Stimulated activated CD4-positive, alpha-beta T cell treated with anti-CD3 and anti-CD28 coated beads, Interleukin-4, amount 100 ng/mL, for 1 hour (primary cell): Measurements from ENCODE around the gene AIG1.

Experiments
- DNase-seq: peaks from one replicate; pipeline ENCODE4 v3.0.0-alpha.2; 2020

The AIG1 gene

DNA sequence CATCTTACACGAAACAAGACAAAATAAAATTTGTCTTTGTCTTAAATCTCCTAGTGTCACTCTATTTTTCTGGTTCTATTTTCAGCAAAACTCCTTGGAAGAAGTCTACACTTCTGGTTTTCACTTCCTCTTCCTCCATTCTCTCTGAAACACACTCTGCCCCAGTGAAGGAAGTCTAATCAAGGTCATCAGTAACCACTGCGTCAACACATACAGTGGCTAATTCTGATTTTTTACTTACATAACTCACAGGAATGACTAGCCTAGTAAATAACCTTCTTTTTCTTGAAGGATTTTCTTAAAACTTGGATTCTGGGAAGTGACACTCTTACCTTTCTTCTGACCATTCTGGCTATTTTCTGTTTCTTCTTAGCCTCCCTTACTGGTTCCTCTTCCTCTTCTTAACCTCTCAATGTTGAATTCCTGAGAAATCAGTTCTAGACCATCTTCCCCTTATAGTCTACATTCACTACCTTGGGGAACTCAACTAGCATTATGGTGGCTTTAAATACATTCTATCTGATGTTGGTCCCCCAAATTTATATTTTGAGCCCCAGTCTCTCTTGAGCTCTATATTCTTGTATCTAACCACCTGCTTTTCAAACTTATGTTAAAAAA, 37.5 kb downstream of the AIG1 start:
- DNase-seq: no peak

DNA sequence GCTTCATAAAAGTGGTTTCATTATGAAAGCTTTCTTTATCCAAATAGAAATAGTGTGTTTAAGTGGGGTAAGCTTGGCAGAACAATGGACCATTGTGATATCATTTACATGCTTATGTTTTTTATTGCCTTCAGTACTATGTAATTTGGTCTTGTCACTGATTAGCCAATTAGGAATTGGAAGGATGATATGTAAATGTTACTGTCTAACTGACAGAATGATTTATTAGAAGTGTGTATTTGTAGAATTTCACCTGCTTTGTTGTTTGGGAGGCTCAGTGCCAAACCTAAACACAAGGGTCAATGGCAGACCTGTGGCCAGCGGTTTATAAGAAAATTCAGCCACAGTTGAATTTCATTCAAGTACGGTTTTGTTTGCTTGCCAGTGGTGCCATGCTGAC, 39.0 kb downstream of the AIG1 start:
- no peak for DNase-seq

GRCh38 chr6:143100429-143100828, 39.7 kb downstream of the AIG1 start:
- no peak for DNase-seq

DNA sequence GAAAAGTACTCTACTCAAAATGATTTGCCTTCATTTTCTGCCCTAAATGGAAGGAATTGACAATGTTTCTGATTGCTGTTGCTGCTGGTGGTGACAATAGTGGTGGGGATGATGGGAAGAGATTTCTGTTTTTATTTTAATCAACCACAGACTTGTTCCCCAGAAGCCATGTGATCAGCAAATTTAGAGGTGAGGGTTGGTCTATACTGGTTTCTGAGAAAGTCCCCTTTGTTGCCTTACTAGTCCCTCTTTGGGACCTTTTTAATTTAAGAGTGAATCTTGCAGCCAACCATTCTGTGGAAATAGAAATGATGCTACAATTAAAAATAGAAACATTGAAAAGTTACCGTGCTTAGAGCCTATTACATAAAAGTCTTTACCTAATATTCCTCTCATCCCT, 43.2 kb downstream of the AIG1 start:
- no peak for DNase-seq

DNA sequence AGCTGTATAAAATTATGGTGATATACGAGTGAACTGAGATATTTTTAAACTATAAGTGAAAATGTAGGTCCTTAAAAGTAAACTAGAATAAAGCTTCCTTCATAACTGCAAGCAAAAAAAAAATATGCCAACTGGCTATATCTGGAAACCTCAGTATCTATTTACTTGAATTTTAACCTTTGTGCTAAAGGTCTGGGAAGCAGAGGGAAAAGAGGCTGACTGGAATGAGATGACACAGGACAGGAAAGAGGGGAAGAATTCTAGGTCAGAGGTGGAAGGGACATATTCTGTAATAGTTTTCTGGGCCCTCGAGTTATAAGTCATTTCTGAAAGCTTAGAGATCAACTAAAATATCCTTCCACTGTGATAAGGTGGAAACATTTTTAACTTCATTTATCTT, 46.8 kb downstream of the AIG1 start:
- no peak for DNase-seq

- no peak for DNase-seq
Measured at GRCh38 chr6:143107911-143108761, 47.4 kb downstream of the AIG1 start.

GRCh38 chr6:143109196-143109595, 48.5 kb downstream of the AIG1 start:
- DNase-seq: no peak

DNA sequence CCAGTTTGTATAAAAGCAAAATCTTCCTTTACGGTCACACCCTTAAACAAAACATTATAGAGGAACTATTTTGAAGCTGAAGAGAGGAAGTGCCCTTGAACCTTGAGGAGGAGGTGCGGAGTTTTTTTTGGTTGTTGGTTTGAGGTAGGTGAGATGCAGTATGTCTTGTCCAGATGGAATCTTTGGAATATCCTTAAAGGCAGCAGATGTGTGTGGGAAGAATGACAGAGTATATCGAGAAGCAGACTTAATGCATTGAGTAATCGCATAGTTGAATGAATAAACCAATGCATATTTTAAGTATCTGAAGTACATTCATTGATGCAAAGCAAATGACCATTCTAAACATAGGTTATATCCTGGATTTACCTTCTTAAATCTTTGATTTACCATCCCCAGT, 49.9 kb downstream of the AIG1 start:
- DNase-seq: no peak

DNA sequence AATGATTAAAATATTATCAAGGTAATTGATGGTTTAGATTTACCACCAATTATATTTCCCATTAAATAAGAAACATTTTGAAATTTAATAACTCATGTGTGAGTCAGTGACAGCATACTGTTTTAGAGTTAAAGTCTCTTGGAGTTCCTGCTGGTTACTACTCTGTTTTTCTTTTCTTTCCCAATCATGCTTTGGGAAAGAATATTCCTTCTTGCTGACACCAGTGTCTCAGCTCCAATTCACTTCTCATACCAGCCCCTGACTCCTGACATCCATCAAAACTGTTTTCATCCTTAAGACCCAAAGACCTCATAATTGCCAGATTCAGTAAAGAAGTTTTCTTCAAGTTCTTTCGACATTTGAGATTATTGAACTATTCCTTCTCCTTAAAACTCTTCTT, 50.3 kb downstream of the AIG1 start:
- no peak for DNase-seq

DNA sequence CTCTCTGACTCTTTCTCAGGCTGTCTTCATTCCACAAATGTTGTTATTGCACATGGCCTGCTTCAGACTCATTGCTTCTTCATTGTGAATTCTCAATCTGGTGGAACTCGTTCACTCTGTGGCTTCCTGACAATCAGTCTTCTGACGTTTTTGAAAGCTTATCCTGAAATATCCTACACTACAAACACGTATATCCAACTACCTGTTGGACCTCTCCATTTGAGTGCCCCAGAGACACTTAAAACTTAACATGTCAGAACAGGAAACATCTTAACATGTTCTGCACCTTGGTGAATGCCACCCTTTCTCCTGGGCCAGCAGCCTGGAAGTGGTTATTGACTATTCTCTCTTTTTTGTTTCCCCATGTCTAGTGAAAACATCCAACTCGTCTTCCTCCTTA, 50.8 kb downstream of the AIG1 start:
- no peak for DNase-seq

- DNase-seq: no peak
Measured at GRCh38 chr6:143112084-143112768, 51.5 kb downstream of the AIG1 start.

DNA sequence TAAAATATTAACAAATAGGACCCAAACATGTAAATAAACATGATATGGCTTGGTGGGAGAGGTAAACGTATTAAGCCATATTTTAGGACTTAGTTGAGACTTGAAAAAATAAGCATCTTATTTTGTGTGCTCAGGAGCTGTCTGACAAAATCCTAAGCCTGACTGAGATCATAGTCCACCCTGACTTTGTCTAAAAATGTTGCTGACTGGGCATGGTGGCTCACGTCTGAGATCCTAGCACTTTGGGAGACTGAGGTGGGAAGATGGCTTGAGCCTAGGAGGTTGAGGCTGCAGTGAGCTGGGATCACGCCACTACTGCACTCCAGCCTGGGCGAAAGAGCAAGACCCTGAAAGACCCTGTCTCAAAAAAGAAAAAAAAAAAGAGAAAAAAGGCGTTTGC, 52.1 kb downstream of the AIG1 start:
- DNase-seq: no peak

DNA sequence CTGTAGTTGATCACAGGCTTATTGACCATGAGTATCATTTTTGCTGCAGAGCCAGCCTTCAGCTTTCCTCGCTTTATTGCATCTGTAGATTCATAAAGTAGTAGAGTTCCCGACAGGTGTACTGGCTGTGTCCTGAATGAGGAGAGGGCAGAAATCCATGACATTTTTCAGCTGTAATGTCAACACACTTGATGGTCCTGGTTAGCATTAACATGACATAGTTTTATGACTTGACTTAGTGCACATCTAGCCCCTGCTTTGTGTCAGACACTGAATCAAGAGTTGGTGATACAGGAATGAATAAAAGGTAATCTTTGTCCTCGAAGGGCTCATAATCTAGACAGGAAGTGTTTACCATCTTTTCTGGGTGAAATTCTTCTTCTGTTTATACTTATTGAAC, 55.0 kb downstream of the AIG1 start:
- no peak for DNase-seq

GRCh38 chr6:143117108-143117507, 56.4 kb downstream of the AIG1 start:
- DNase-seq: no peak

DNA sequence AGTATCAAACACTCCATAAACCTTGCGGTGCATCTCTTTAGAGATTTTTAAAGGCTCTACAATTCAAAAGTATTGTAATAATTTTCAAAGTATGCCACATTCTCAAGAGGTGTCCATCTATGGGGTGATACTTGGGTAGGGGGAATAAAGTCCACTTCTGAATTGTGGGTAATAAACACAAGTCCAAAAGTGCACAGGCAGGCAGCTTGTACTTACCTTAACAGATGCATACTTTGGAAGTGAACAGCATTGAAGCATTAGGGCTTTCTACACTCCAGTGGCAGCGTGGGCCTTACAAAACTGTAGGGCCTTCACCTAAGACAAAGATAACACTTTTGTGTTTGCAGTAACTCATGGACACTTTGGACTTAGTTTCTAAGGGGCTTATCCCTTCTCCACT, 58.6 kb downstream of the AIG1 start:
- no peak for DNase-seq

- no peak for DNase-seq
Measured at GRCh38 chr6:143123081-143123480, 62.4 kb downstream of the AIG1 start.

DNA sequence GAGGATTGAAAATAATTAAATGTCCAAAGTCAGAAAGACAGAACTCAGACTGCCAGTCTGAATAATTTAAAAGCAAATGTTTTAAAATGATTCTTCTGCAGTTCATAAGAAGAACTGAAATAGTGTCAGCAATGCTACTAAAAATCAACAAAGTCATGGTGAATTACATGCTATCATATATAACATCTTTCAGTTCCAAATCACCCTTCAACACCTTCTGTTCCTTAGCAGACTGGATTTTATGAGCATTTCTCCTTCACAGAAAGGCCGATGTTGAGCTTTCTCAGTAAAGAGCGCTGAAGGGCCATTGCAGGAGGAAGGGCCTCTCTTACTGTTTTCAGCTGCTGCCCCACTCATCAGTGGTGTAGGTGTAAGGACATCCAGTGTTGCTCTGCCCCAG, 63.3 kb downstream of the AIG1 start:
- DNase-seq: no peak

DNA sequence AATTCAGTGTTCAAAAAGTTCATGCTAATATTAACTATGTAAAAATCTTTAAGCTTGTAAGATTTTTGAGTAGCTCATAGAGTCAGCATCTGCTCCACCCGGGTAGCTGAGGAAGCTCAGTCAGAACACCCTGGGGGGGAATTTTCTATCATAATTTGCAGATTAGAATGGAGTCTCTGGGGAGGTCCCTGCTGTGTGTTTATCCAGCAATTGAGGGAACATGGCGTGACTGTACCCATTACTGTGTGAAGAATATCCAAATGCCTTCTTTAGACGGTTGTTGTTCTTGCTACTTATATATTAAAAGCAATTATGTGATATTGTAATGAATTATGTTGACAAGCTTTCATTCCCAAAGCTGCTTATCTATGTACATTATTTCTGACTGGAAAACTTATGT, 64.8 kb downstream of the AIG1 start:
- no peak for DNase-seq

- no peak for DNase-seq
Measured at GRCh38 chr6:143125864-143126573, 65.3 kb downstream of the AIG1 start.

DNA sequence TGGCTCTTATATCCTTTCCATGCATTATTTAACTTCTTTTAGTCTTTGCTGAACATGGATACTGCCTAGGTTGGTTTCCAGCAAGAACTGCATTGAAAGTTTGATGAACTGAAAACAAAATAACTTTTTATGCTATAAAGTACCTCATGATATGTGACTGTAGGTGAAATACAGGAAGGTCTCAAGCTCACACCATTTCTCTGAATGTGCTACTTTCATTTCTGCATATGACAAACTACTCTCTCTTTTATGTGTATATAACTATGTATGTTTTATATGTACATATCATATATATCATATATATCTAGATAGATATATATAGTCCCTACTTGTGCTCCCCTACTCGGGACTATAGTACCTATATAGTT, 65.9 kb downstream of the AIG1 start:
- DNase-seq: no peak

GRCh38 chr6:143127941-143128680, 67.4 kb downstream of the AIG1 start:
- no peak for DNase-seq

DNA sequence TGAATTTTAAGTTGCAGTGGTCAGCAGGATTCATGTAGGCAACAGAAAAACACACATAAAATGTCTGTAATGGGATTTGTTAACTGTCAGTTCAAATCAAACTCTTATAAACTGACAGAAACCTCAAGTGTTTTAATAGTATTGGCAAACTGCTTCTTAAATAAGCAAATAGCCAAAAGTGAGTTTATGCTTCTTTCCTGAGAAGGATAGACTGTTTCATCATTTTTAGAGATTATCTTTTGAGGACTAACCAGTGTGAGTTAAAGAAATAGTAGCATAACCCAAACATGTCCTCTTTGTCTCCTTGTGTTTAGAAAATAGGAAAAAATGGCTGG, 68.0 kb downstream of the AIG1 start:
- DNase-seq: no peak

DNA sequence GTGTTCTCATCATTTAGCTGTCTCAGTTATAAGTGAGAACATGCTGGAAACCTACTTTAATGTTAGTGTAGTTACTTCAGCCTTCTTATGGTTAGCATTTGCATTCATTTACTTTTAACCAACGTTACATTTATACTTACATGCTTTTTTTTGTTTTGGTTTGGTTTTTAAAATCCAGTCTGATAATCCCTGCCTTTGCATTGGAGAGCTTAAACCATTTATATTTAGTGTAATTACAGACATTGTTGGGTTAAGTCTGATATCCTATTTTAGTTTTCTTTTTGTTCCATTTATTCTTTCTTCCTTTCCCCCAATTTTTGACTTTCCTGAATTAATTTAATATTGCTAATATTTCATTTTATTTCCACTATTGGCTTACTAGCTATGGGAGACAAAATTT, 70.2 kb downstream of the AIG1 start:
- no peak for DNase-seq
